ENCODE data around the gene RAB3IL1. TPM values are rescaled to one million over a fixed set of nuclear protein-coding genes. Genes with fewer than 3 reads are reported as not detected.

Gene RAB3IL1
- total RNA-seq, 1 experiment from 2014 or later = 18.1 TPM

DNA sequence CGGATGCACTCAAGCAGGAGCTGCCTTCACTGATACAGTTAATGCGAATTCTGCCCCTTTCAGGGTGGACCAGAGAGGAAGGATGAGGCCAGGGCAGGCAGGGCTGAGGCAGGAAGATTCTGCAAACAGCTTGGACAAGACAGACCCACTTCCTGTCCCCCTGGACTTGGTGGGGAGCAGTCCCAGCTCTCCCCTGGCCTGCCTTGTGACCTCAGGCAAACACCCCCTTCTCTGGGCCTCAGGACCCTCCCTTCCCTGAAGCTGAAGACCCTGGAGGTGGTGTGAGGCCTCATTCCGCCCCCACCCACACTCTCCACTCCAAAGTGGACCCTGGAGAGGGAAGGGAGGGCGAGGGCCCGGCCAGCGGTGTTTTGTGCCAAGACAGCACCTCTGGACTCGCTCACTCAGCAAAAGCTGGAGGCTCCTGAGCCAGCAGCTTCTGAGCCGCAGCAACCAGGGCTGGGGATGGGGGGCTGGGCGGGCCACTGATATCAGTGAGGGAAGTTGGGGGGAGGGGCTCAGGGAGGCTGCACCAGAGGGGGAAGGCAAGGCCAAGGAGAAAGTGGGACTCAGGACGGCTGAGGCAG is 8.5 kb downstream of the RAB3IL1 start:
- ChIA-PET POLR2A (no interaction called here), RAD21 (ENCODE audit: low non-redundant PET in 1 of 2, low total read pairs in 2 of 2, uncharacterized antibody in 2 of 2, unreplicated experiment in 2 of 2) (no interaction called here)
- intact Hi-C loops (cut with micrococcal nuclease) = no loop called here

More for the DNA sequence above, 8.5 kb downstream of the RAB3IL1 start:
- H3K27ac ChIP-seq (ENCODE audit: low read depth, low read length) = no peak overlapping the region
- no peak overlapping the region for H2AFZ ChIP-seq (ENCODE audit: low read depth, low read length, poor library complexity, severe bottlenecking)
- TF ChIP-seq, protein P1, sequence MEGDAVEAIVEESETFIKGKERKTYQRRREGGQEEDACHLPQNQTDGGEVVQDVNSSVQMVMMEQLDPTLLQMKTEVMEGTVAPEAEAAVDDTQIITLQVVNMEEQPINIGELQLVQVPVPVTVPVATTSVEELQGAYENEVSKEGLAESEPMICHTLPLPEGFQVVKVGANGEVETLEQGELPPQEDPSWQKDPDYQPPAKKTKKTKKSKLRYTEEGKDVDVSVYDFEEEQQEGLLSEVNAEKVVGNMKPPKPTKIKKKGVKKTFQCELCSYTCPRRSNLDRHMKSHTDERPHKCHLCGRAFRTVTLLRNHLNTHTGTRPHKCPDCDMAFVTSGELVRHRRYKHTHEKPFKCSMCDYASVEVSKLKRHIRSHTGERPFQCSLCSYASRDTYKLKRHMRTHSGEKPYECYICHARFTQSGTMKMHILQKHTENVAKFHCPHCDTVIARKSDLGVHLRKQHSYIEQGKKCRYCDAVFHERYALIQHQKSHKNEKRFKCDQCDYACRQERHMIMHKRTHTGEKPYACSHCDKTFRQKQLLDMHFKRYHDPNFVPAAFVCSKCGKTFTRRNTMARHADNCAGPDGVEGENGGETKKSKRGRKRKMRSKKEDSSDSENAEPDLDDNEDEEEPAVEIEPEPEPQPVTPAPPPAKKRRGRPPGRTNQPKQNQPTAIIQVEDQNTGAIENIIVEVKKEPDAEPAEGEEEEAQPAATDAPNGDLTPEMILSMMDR (IDR thresholded peaks at IDR 0.05 in 2 of 3, conservative IDR thresholded peaks at IDR 0.05 in 1 of 3; ENCODE audit: borderline replicate concordance in 1 of 3, insufficient read depth in 1 of 3, low read depth in 2 of 3, low read length in 2 of 3) = no peak
- TF ChIP-seq, protein P2, sequence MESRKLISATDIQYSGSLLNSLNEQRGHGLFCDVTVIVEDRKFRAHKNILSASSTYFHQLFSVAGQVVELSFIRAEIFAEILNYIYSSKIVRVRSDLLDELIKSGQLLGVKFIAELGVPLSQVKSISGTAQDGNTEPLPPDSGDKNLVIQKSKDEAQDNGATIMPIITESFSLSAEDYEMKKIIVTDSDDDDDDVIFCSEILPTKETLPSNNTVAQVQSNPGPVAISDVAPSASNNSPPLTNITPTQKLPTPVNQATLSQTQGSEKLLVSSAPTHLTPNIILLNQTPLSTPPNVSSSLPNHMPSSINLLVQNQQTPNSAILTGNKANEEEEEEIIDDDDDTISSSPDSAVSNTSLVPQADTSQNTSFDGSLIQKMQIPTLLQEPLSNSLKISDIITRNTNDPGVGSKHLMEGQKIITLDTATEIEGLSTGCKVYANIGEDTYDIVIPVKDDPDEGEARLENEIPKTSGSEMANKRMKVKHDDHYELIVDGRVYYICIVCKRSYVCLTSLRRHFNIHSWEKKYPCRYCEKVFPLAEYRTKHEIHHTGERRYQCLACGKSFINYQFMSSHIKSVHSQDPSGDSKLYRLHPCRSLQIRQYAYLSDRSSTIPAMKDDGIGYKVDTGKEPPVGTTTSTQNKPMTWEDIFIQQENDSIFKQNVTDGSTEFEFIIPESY (IDR thresholded peaks at IDR 0.05; ENCODE audit: extremely low read depth, insufficient replicate concordance, low read length) = no peak
- no peak for TF ChIP-seq EZH2phosphoT487 (IDR thresholded peaks at IDR 0.05; ENCODE audit: borderline replicate concordance)
- no peak for TF ChIP-seq EZH2 (IDR thresholded peaks at IDR 0.05)
- TF ChIP-seq EGR1 (IDR thresholded peaks at IDR 0.05; ENCODE audit: low read depth) = no peak
- TF ChIP-seq CBX3 (IDR thresholded peaks at IDR 0.05; ENCODE audit: low read depth) = no peak
- TF ChIP-seq SIN3A (IDR thresholded peaks at IDR 0.05; ENCODE audit: low read depth) = no peak
- TF ChIP-seq YY1 (IDR thresholded peaks at IDR 0.05; ENCODE audit: extremely low read depth, insufficient replicate concordance, low read depth, low read length) = no peak
- TF ChIP-seq SP1 (IDR thresholded peaks at IDR 0.05; ENCODE audit: low read depth) = no peak
- TF ChIP-seq, protein P3, sequence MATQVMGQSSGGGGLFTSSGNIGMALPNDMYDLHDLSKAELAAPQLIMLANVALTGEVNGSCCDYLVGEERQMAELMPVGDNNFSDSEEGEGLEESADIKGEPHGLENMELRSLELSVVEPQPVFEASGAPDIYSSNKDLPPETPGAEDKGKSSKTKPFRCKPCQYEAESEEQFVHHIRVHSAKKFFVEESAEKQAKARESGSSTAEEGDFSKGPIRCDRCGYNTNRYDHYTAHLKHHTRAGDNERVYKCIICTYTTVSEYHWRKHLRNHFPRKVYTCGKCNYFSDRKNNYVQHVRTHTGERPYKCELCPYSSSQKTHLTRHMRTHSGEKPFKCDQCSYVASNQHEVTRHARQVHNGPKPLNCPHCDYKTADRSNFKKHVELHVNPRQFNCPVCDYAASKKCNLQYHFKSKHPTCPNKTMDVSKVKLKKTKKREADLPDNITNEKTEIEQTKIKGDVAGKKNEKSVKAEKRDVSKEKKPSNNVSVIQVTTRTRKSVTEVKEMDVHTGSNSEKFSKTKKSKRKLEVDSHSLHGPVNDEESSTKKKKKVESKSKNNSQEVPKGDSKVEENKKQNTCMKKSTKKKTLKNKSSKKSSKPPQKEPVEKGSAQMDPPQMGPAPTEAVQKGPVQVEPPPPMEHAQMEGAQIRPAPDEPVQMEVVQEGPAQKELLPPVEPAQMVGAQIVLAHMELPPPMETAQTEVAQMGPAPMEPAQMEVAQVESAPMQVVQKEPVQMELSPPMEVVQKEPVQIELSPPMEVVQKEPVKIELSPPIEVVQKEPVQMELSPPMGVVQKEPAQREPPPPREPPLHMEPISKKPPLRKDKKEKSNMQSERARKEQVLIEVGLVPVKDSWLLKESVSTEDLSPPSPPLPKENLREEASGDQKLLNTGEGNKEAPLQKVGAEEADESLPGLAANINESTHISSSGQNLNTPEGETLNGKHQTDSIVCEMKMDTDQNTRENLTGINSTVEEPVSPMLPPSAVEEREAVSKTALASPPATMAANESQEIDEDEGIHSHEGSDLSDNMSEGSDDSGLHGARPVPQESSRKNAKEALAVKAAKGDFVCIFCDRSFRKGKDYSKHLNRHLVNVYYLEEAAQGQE (IDR thresholded peaks at IDR 0.05; ENCODE audit: low read depth) = no peak
- TF ChIP-seq, protein P4, sequence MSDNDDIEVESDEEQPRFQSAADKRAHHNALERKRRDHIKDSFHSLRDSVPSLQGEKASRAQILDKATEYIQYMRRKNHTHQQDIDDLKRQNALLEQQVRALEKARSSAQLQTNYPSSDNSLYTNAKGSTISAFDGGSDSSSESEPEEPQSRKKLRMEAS (IDR thresholded peaks at IDR 0.05) = no peak
- no peaks in the 10 kb centered on the region for H3K79me2 ChIP-seq (ENCODE audit: insufficient read depth, low read length)
- H3K9ac ChIP-seq (ENCODE audit: low read length) = no peak overlapping the region
- BruUV-seq (replicated peaks) = no TSS peak
- no peaks in the 10 kb centered on the region for H4K20me1 ChIP-seq (ENCODE audit: insufficient read depth)
- ATAC-seq (no peak), DNase-seq (ENCODE audit: low read depth, low spot score) (no peak)
- no peaks in the 10 kb centered on the region for H3K9me3 ChIP-seq (ENCODE audit: control insufficient read depth in 1 of 2, insufficient read depth in 1 of 2, low read depth in 1 of 2, low read length in 2 of 2)
- no peaks in the 10 kb centered on the region for H3K9me2 ChIP-seq (ENCODE audit: insufficient read depth)
- H3K36me3 ChIP-seq (ENCODE audit: control insufficient read depth in 1 of 2, insufficient read depth in 2 of 2, low read length in 2 of 2) = no peaks in the 10 kb centered on the region
- H3K4me2 ChIP-seq (ENCODE audit: low read length) = no peak overlapping the region
- H3K4me3 ChIP-seq (replicated peaks in 1 of 2; ENCODE audit: low read depth in 1 of 2, low read length in 2 of 2) = no peak overlapping the region
- CTCF ChIA-PET = interaction anchor here (3.2 kb wide), 1 partner anchor 10 kb away, joined by 21 read pairs; no protein-coding TSS in a partner anchor
- H3K27me3 ChIP-seq (ENCODE audit: insufficient read depth, low read length) = no peaks in the 10 kb centered on the region
- H3K4me1 ChIP-seq (ENCODE audit: control insufficient read depth in 1 of 2, insufficient read depth in 2 of 2, low read length in 2 of 2) = no peaks in the 10 kb centered on the region

All from HCT116 (cell line).